Putamen (tissue), 1 donor: ENCODE measurements around the gene REG1A.

Experiments used
- DNase-seq: peaks from one replicate; pipeline ENCODE4 v3.0.0-alpha.2; 2016; ENCODE audit warnings: low spot score

Gene REG1A

GRCh38 chr2:79120194-79120713 lies at the start of gene REG1A:
TSS of gene REG1A (plus strand) at chr2:79120488. CDS start at chr2:79120862, 374 bp downstream.
- no peak for DNase-seq

- no peak for DNase-seq
Observed at GRCh38 chr2:79071078-79071477, 49.2 kb upstream of the REG1A start.

GRCh38 chr2:79082987-79083386 lies 37.3 kb upstream of the REG1A start:
- DNase-seq: no peak

- no peak for DNase-seq
Observed at GRCh38 chr2:79083597-79084251, 36.6 kb upstream of the REG1A start.

- DNase-seq: no peak
Observed at GRCh38 chr2:79084495-79085135, 35.7 kb upstream of the REG1A start.

GRCh38 chr2:79085382-79085781 lies 34.9 kb upstream of the REG1A start:
- DNase-seq: no peak

GRCh38 chr2:79086255-79086654 lies 34.0 kb upstream of the REG1A start:
- DNase-seq: no peak

GRCh38 chr2:79087785-79088364 lies 32.4 kb upstream of the REG1A start, which contains the start of gene REG1B:
TSS of gene REG1B (minus strand) at chr2:79087993. CDS start at chr2:79087612, 381 bp downstream.
- no peak for DNase-seq

GRCh38 chr2:79090693-79091092 lies 29.6 kb upstream of the REG1A start:
- no peak for DNase-seq

- no peak for DNase-seq
Observed at GRCh38 chr2:79097843-79098242, 22.4 kb upstream of the REG1A start.

GRCh38 chr2:79099140-79099686 lies 21.1 kb upstream of the REG1A start:
- DNase-seq: no peak

GRCh38 chr2:79100285-79100684 lies 20.0 kb upstream of the REG1A start:
- no peak for DNase-seq

- no peak for DNase-seq
Observed at GRCh38 chr2:79101024-79101423, 19.3 kb upstream of the REG1A start.

GRCh38 chr2:79103214-79103613 lies 17.1 kb upstream of the REG1A start:
- DNase-seq: no peak

GRCh38 chr2:79105259-79105658 lies 15.0 kb upstream of the REG1A start:
- no peak for DNase-seq

GRCh38 chr2:79112269-79112668 lies 8.0 kb upstream of the REG1A start:
- no peak for DNase-seq

- DNase-seq: no peak
Observed at GRCh38 chr2:79114797-79115494, 5.3 kb upstream of the REG1A start.

GRCh38 chr2:79116997-79117928 lies 3.0 kb upstream of the REG1A start:
- DNase-seq: no peak

- no peak for DNase-seq
Observed at GRCh38 chr2:79122676-79123075, 2.4 kb downstream of the REG1A start.

- no peak for DNase-seq
Observed at GRCh38 chr2:79124907-79125720, 4.8 kb downstream of the REG1A start.

- no peak for DNase-seq
Observed at GRCh38 chr2:79125721-79125985, 5.4 kb downstream of the REG1A start.
